ENCODE measurements around the gene ABCA12.

ABCA12 gene

DNA sequence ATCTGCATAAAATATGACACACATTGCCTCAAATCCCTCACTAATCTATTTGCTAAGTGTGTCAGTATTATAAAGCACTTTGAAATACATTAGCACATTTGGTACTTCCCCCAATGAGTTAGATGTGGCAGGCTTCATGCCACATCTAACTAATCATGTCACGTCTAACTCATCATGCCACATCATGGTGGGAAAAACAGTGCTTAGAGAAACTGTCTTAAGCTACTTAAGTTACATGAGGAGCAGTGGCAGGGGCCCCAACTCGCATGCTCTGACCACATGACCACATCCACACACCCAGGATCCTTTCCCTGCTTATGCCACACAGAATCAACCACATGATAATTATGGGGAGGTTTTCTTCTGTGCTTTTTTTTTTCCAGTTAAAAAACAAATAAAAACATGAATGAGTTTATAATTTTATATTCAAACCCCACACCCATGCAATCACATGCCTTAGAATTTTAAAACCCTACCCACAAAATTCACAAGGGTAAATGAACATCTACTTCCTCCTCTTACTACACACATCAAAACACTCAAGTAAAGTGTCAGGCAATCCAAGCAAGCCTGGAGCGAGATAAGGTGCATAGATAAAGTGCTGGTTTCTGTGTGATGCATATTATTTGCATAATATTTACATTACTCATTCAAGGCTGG lies 1.6 kb downstream of the ABCA12 start:
- no peaks in the 10 kb centered on the region for H3K9me2 ChIP-seq (replicated peaks; ENCODE audit: control insufficient read depth, low read length)
- no peak overlapping the region for H3K4me2 ChIP-seq (ENCODE audit: low read length)
- H3K27ac ChIP-seq (ENCODE audit: low read depth, low read length) = no peak overlapping the region
- no peaks in the 10 kb centered on the region for H3K36me3 ChIP-seq (ENCODE audit: control insufficient read depth, low read length)
- no peaks in the 10 kb centered on the region for H3K4me1 ChIP-seq (ENCODE audit: control insufficient read depth, low read length)
- no peaks in the 10 kb centered on the region for H3F3A ChIP-seq (ENCODE audit: control insufficient read depth, insufficient read depth)
- H4K20me1 ChIP-seq (ENCODE audit: control insufficient read depth, insufficient read depth, low read depth, low read length) = no peaks in the 10 kb centered on the region
- TF ChIP-seq EZH2phosphoT487 (IDR thresholded peaks at IDR 0.05; ENCODE audit: borderline replicate concordance, low read length) = no peak
- TF ChIP-seq CTCF (IDR thresholded peaks at IDR 0.05; ENCODE audit: low read depth, low read length, poor library complexity, severe bottlenecking) = no peak
- H3K27me3 ChIP-seq (ENCODE audit: control insufficient read depth, low read length) = no peaks in the 10 kb centered on the region
- no peaks in the 10 kb centered on the region for H3K9me3 ChIP-seq (ENCODE audit: control insufficient read depth, insufficient read depth, low read length)
- no peaks in the 10 kb centered on the region for H3K79me2 ChIP-seq (ENCODE audit: control insufficient read depth, low read length)
- H3K4me3 ChIP-seq (ENCODE audit: low read length) = no peak overlapping the region

DNA sequence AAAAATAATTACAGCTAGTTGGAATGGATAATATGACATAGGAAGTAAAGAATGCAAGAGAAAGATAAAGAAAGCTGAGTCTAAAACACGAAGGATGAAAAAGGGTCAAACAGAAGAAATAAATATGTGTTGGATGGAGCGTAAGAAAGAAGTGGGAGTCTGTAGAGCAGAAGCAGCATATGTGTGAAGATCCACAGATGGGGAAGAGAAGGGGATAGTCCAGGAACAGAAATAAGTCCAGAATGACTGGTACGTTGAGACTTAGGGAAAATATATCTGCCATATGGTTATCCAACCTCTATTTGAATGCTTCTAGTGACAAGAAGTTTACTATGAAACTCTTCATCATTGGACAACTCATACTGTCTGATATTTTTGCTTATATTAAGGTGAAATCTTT lies 18.0 kb downstream of the ABCA12 start:
- no peak for TF ChIP-seq EZH2phosphoT487 (IDR thresholded peaks at IDR 0.05; ENCODE audit: borderline replicate concordance, low read length)
- no peak for TF ChIP-seq CTCF (IDR thresholded peaks at IDR 0.05; ENCODE audit: low read depth, low read length, poor library complexity, severe bottlenecking)
- no peaks in the 10 kb centered on the region for H3K9me3 ChIP-seq (ENCODE audit: control insufficient read depth, insufficient read depth, low read length)

GRCh38 chr2:215119847-215120246 lies 18.6 kb downstream of the ABCA12 start:
- no peaks in the 10 kb centered on the region for H3K4me1 ChIP-seq (ENCODE audit: control insufficient read depth, low read length)
- no peaks in the 10 kb centered on the region for H3K27me3 ChIP-seq (ENCODE audit: control insufficient read depth, low read length)
- H3F3A ChIP-seq (ENCODE audit: control insufficient read depth, insufficient read depth) = no peaks in the 10 kb centered on the region
- H3K27ac ChIP-seq (ENCODE audit: low read depth, low read length) = no peak overlapping the region
- no peaks in the 10 kb centered on the region for H3K9me3 ChIP-seq (ENCODE audit: control insufficient read depth, insufficient read depth, low read length)
- H3K9me2 ChIP-seq (replicated peaks; ENCODE audit: control insufficient read depth, low read length) = no peaks in the 10 kb centered on the region
- no peak for TF ChIP-seq EZH2phosphoT487 (IDR thresholded peaks at IDR 0.05; ENCODE audit: borderline replicate concordance, low read length)
- no peak for TF ChIP-seq CTCF (IDR thresholded peaks at IDR 0.05; ENCODE audit: low read depth, low read length, poor library complexity, severe bottlenecking)
- no peak overlapping the region for H3K4me2 ChIP-seq (ENCODE audit: low read length)
- H3K79me2 ChIP-seq (ENCODE audit: control insufficient read depth, low read length) = no peaks in the 10 kb centered on the region
- no peaks in the 10 kb centered on the region for H4K20me1 ChIP-seq (ENCODE audit: control insufficient read depth, insufficient read depth, low read depth, low read length)
- no peak overlapping the region for H3K4me3 ChIP-seq (ENCODE audit: low read length)
- H3K36me3 ChIP-seq (ENCODE audit: control insufficient read depth, low read length) = no peaks in the 10 kb centered on the region

More for the DNA sequence above, 18.0 kb downstream of the ABCA12 start:
- H3K4me3 ChIP-seq (ENCODE audit: low read length) = no peak overlapping the region
- no peaks in the 10 kb centered on the region for H3F3A ChIP-seq (ENCODE audit: control insufficient read depth, insufficient read depth)
- H4K20me1 ChIP-seq (ENCODE audit: control insufficient read depth, insufficient read depth, low read depth, low read length) = no peaks in the 10 kb centered on the region
- H3K27me3 ChIP-seq (ENCODE audit: control insufficient read depth, low read length) = no peaks in the 10 kb centered on the region
- H3K27ac ChIP-seq (ENCODE audit: low read depth, low read length) = no peak overlapping the region
- H3K79me2 ChIP-seq (ENCODE audit: control insufficient read depth, low read length) = no peaks in the 10 kb centered on the region
- no peaks in the 10 kb centered on the region for H3K9me2 ChIP-seq (replicated peaks; ENCODE audit: control insufficient read depth, low read length)
- no peaks in the 10 kb centered on the region for H3K4me1 ChIP-seq (ENCODE audit: control insufficient read depth, low read length)
- no peaks in the 10 kb centered on the region for H3K36me3 ChIP-seq (ENCODE audit: control insufficient read depth, low read length)
- H3K4me2 ChIP-seq (ENCODE audit: low read length) = no peak overlapping the region
